ENCODE data around the gene TNFRSF21.

- no peak for TF ChIP-seq CTCF (IDR thresholded peaks at IDR 0.05)
- no peak for TF ChIP-seq POLR2A (IDR thresholded peaks at IDR 0.05)
These were observed 45.8 kb upstream of the TNFRSF21 start for GRCh38 chr6:47355496-47355895.

Data from body of pancreas (tissue), 4 donors.